HEK293T (cell line): ENCODE results near the gene MAN1A2.

Experiments used
- ARNT ChIP-seq: fragments of 450-650 bp; IDR thresholded peaks from 2 replicates; pipeline ENCODE4 v1.6.1; 2017; ENCODE audit warnings: mild to moderate bottlenecking
- BHLHE40 ChIP-seq: fragments of 450-650 bp; IDR thresholded peaks from 2 replicates; pipeline ENCODE4 v1.6.1; 2016; ENCODE audit warnings: mild to moderate bottlenecking, moderate library complexity, borderline replicate concordance
- FOXA1 ChIP-seq: fragments of 450-650 bp; IDR thresholded peaks from 2 replicates; pipeline ENCODE4 v1.6.1; 2016; ENCODE audit warnings: mild to moderate bottlenecking
- FOXK2 ChIP-seq: fragments of 450-650 bp; IDR thresholded peaks from 2 replicates; pipeline ENCODE4 v1.6.1; 2016; ENCODE audit warnings: mild to moderate bottlenecking
- NFRKB ChIP-seq: fragments of 450-650 bp; IDR thresholded peaks from 2 replicates; pipeline ENCODE4 v1.6.1; 2016; ENCODE audit warnings: mild to moderate bottlenecking, moderate library complexity
- SP1 ChIP-seq: fragments of 450-650 bp; IDR thresholded peaks from 2 replicates; pipeline ENCODE4 v1.6.1; 2017
- TF ChIP-seq, protein P1 (sequence below): fragments of 450-650 bp; IDR thresholded peaks from 2 replicates; pipeline ENCODE4 v1.6.1; 2016

DNA sequence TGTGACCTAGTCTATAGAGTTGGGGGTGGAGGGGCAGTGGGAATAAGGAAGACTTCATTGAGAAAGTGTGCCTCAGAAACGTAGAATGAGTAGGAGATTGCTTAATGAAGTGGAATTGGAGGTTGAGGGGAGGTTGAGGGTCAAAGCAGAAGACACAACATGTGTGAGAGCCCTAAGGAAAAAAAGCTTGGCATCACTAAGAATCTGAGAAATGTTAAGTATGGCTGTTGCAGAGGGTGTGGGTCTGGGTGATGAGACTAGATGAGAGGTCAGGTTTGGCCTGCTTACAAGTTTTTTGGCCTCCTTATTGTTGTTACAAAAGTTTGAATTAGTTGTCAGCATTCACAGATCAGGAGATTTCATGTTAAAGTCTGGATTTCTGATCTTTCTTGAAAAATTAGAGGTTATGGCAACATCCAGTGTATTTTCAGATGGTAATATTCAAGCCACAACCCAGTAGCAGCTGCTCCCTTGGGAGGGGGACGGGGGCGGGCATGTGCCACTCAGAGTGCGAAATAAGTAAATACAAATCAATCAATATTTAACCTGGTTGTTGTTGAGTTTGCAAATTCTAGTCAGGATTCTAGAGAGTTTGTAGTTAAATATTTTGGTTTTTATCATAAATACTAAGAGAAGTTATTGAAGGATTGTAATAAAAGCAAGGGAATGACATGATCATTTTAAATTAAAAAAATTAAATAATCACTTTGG is 4.3 kb downstream of the MAN1A2 start:
- TF ChIP-seq BHLHE40 = no peak
- TF ChIP-seq NFRKB = no peak
- no peak for TF ChIP-seq SP1
- no peak for TF ChIP-seq FOXK2
- no peak for TF ChIP-seq ARNT
- no peak for TF ChIP-seq FOXA1
- TF ChIP-seq, protein P1, sequence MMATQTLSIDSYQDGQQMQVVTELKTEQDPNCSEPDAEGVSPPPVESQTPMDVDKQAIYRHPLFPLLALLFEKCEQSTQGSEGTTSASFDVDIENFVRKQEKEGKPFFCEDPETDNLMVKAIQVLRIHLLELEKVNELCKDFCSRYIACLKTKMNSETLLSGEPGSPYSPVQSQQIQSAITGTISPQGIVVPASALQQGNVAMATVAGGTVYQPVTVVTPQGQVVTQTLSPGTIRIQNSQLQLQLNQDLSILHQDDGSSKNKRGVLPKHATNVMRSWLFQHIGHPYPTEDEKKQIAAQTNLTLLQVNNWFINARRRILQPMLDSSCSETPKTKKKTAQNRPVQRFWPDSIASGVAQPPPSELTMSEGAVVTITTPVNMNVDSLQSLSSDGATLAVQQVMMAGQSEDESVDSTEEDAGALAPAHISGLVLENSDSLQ = no peak
